Tibial nerve (tissue), 3 donors: ENCODE measurements around the gene SPPL2C.

ENCODE experiments used
- CTCF ChIP-seq, 5 experiments: fragments of 200-600 bp in 3 of 5; fragments of 450-650 bp in 2 of 5; sonication (generic) in 3 of 5; IDR thresholded peaks; one replicate each; pipeline ENCODE4 v1.5.1; 2016 to 2019; ENCODE audit warnings: antibody characterized with exemption in 5 of 5, mild to moderate bottlenecking in 3 of 5, moderate library complexity in 2 of 5
- POLR2A ChIP-seq, 2 donors: fragments of 450-650 bp; IDR thresholded peaks; one replicate each; pipeline ENCODE4 v1.6.1; 2017; ENCODE audit warnings: antibody characterized with exemption in 2 of 2, mild to moderate bottlenecking in 2 of 2, moderate library complexity in 2 of 2

GRCh38 chr17:45834471-45835396 lies 9.9 kb upstream of the SPPL2C start:
- TF ChIP-seq CTCF (IDR thresholded peaks at IDR 0.05) = no peak
- TF ChIP-seq POLR2A (IDR thresholded peaks at IDR 0.05) = no peak
